Measurements from ENCODE around the gene GDPD4. TPM values are rescaled to one million over a fixed set of nuclear protein-coding genes. Genes with fewer than 3 reads are reported as not detected.

Gene GDPD4
- total RNA-seq, 4 donors from 2014 or later, result not detected

- Histone ChIP-seq H3K4me3 (no peak overlapping the region), H3K27ac (no peak overlapping the region), H3K36me3 (no peaks in the 10 kb centered on the region), H3K4me1 (no peaks in the 10 kb centered on the region), H3K9me3 (no peaks in the 10 kb centered on the region), H3K27me3 (no peaks in the 10 kb centered on the region)
- DNase-seq, result no peak
- in situ Hi-C loops (cut with MboI; ENCODE audit: low pct_ligation_motif_present in 1 of 4, low pct_unique_long_range_greater_than_20kb in 1 of 4, low sequenced_read_pairs in 3 of 4) (loop anchor here in 3 of 4 donors (10.0 to 25.0 kb wide), 4 partner anchors 46 to 357 kb away; partner anchors contain the start of gene B3GNT6 (in 1 of the 3)), intact Hi-C loops (cut with DNase I; ENCODE audit: low total_unique reads) (loop anchor here (10.0 kb wide), 2 partner anchors 56 to 136 kb away; partner anchors contain the start of gene MYO7A)
- 86% methylated on average over 11 of the region's 11 CpGs; no CpG with 5 or more reads in 1 of the 2 donors for WGBS, 2 donors (ENCODE audit: low coverage in 1 of 2)
- TF ChIP-seq POLR2AphosphoS5 (IDR thresholded peaks at IDR 0.05) (no peak), CTCF (IDR thresholded peaks at IDR 0.05) (no peak), POLR2A (IDR thresholded peaks at IDR 0.05) (no peak), EP300 (IDR thresholded peaks at IDR 0.05; ENCODE audit: low read depth) (no peak)
These were observed 121.1 kb downstream of the GDPD4 start for GRCh38 chr11:77180346-77180745.

GRCh38 chr11:77179681-77180080, 121.8 kb downstream of the GDPD4 start:
- H3K4me3 ChIP-seq, result no peak overlapping the region
- no peaks in the 10 kb centered on the region for H3K4me1 ChIP-seq
- in situ Hi-C loops (cut with MboI; ENCODE audit: low pct_ligation_motif_present in 1 of 4, low pct_unique_long_range_greater_than_20kb in 1 of 4, low sequenced_read_pairs in 3 of 4) (loop anchor here in 3 of 4 donors (10.0 to 25.0 kb wide), 4 partner anchors 45 to 358 kb away; partner anchors contain the start of gene B3GNT6 (in 1 of the 3)), intact Hi-C loops (cut with DNase I; ENCODE audit: low total_unique reads) (loop anchor here (10.0 kb wide), 2 partner anchors 55 to 135 kb away; partner anchors contain the start of gene MYO7A)
- H3K27me3 ChIP-seq, result no peaks in the 10 kb centered on the region
- H3K9me3 ChIP-seq, result no peaks in the 10 kb centered on the region
- H3K27ac ChIP-seq, result no peak overlapping the region
- H3K36me3 ChIP-seq, result no peaks in the 10 kb centered on the region
- TF ChIP-seq POLR2A (IDR thresholded peaks at IDR 0.05) (no peak), EP300 (IDR thresholded peaks at IDR 0.05; ENCODE audit: low read depth) (no peak), POLR2AphosphoS5 (IDR thresholded peaks at IDR 0.05) (no peak), CTCF (IDR thresholded peaks at IDR 0.05) (no peak)
- 97% methylated on average over 19 of the region's 19 CpGs; no CpG with 5 or more reads in 1 of the 2 donors for WGBS, 2 donors (ENCODE audit: low coverage in 1 of 2)
- DNase-seq, result no peak

GRCh38 chr11:77179048-77179447, 122.4 kb downstream of the GDPD4 start:
- TF ChIP-seq POLR2A (IDR thresholded peaks at IDR 0.05) (no peak), POLR2AphosphoS5 (IDR thresholded peaks at IDR 0.05) (no peak), CTCF (IDR thresholded peaks at IDR 0.05) (no peak), EP300 (IDR thresholded peaks at IDR 0.05; ENCODE audit: low read depth) (no peak)
- in situ Hi-C loops (cut with MboI; ENCODE audit: low pct_ligation_motif_present in 1 of 4, low pct_unique_long_range_greater_than_20kb in 1 of 4, low sequenced_read_pairs in 3 of 4) (loop anchor here in 2 of 4 donors (25.0 kb wide), 2 partner anchors 142 to 358 kb away; partner anchors contain the start of gene B3GNT6 (in 1 of the 2)), intact Hi-C loops (cut with DNase I; ENCODE audit: low total_unique reads) (no loop called here)
- H3K27ac ChIP-seq, result no peak overlapping the region
- DNase-seq, result no peak
- 20 to 29% methylated on average over 1 to 2 of the region's 5 CpGs for WGBS, 2 donors (ENCODE audit: low coverage in 1 of 2)
- no peak overlapping the region for H3K4me3 ChIP-seq
- no peaks in the 10 kb centered on the region for H3K9me3 ChIP-seq
- H3K36me3 ChIP-seq, result no peaks in the 10 kb centered on the region
- H3K27me3 ChIP-seq, result no peaks in the 10 kb centered on the region
- H3K4me1 ChIP-seq, result no peaks in the 10 kb centered on the region

GRCh38 chr11:77178150-77178549, 123.3 kb downstream of the GDPD4 start:
- in situ Hi-C loops (cut with MboI; ENCODE audit: low pct_ligation_motif_present in 1 of 4, low pct_unique_long_range_greater_than_20kb in 1 of 4, low sequenced_read_pairs in 3 of 4), result loop anchor here in 2 of 4 donors (25.0 kb wide), 2 partner anchors 141 to 359 kb away; partner anchors contain the start of gene B3GNT6 (in 1 of the 2)
- Histone ChIP-seq H3K27ac (no peak overlapping the region), H3K27me3 (no peaks in the 10 kb centered on the region), H3K36me3 (no peaks in the 10 kb centered on the region), H3K9me3 (no peaks in the 10 kb centered on the region), H3K4me3 (no peak overlapping the region), H3K4me1 (no peaks in the 10 kb centered on the region)
- no peak for TF ChIP-seq EP300 (IDR thresholded peaks at IDR 0.05; ENCODE audit: low read depth)
- TF ChIP-seq POLR2AphosphoS5 (IDR thresholded peaks at IDR 0.05), result no peak
- TF ChIP-seq POLR2A (IDR thresholded peaks at IDR 0.05), result no peak
- TF ChIP-seq CTCF (IDR thresholded peaks at IDR 0.05), result no peak
- DNase-seq, result no peak
- intact Hi-C loops (cut with DNase I; ENCODE audit: low total_unique reads), result no loop called here
- WGBS, 2 donors (ENCODE audit: low coverage in 1 of 2), result 79 to 91% methylated on average over 3 to 4 of the region's 4 CpGs

Measured in transverse colon (tissue), 4 donors.